GM23338 (cell line): Measurements from ENCODE around the gene ATOH8. TPM values are rescaled to one million over a fixed set of nuclear protein-coding genes. Genes with fewer than 3 reads are reported as not detected.

Source experiments
- ATAC-seq: fragments of 200-7000 bp; cut with Tn5 transposase; 3 replicates; pipeline ENCODE4 v1.9.1; 2020
- DNase-seq: peaks from one replicate; pipeline ENCODE4 v3.0.0-alpha.2; 2015; ENCODE audit warnings: low spot score
- H2AFZ ChIP-seq: fragments of 200-600 bp; sonication (generic); 2 replicates; pipeline ENCODE4 v1.8.0; 2016; ENCODE audit warnings: antibody characterized with exemption, mild to moderate bottlenecking, moderate library complexity
- H3F3A ChIP-seq: fragments of 200-600 bp; sonication (generic); replicated peaks from 2 replicates; pipeline ENCODE4 v1.8.0; 2017; ENCODE audit warnings: antibody characterized with exemption, mixed run types, low read depth
- H3K27ac ChIP-seq: fragments of 200-600 bp; sonication (generic); 2 replicates; pipeline ENCODE4 v1.6.1; 2016; ENCODE audit warnings: low read depth
- H3K27me3 ChIP-seq: fragments of 200-600 bp; sonication (generic); 2 replicates; pipeline ENCODE4 v1.8.0; 2016; ENCODE audit warnings: mild to moderate bottlenecking, mixed run types, moderate library complexity; ENCODE audit not compliant: insufficient read depth
- H3K36me3 ChIP-seq: fragments of 200-600 bp; sonication (generic); 2 replicates; pipeline ENCODE4 v1.8.0; 2016; ENCODE audit warnings: mild to moderate bottlenecking; ENCODE audit not compliant: insufficient read depth
- H3K4me1 ChIP-seq: fragments of 200-600 bp; sonication (generic); 2 replicates; pipeline ENCODE4 v1.8.0; 2016; ENCODE audit warnings: mild to moderate bottlenecking, moderate library complexity; ENCODE audit not compliant: insufficient read depth
- H3K4me2 ChIP-seq: fragments of 200-600 bp; sonication (generic); 2 replicates; pipeline ENCODE4 v1.7.1; 2017; ENCODE audit warnings: mixed run types
- H3K4me3 ChIP-seq: fragments of 200-600 bp; sonication (generic); 2 replicates; pipeline ENCODE4 v1.6.1; 2016; ENCODE audit warnings: mixed run types
- H3K79me2 ChIP-seq: fragments of 200-600 bp; sonication (generic); replicated peaks from 2 replicates; pipeline ENCODE4 v1.8.0; 2017; ENCODE audit warnings: mild to moderate bottlenecking; ENCODE audit not compliant: insufficient read depth
- H3K9me2 ChIP-seq: fragments of 200-600 bp; sonication (generic); 2 replicates; pipeline ENCODE4 v1.8.0; 2017; ENCODE audit not compliant: insufficient read depth
- H4K20me1 ChIP-seq: fragments of 200-600 bp; sonication (generic); replicated peaks from 2 replicates; pipeline ENCODE4 v1.8.0; 2017; ENCODE audit warnings: mild to moderate bottlenecking; ENCODE audit not compliant: insufficient read depth
- H3K27ac Mint-ChIP-seq: 2 replicates; pipeline ENCODE4 v1.8.0; 2020; ENCODE audit warnings: inconsistent platforms, mild to moderate bottlenecking, moderate library complexity, mixed read lengths
- H3K27me3 Mint-ChIP-seq: 3 replicates; pipeline ENCODE4 v1.8.0; 2022; ENCODE audit warnings: low read depth, mild to moderate bottlenecking, moderate library complexity, mixed read lengths, inconsistent platforms; ENCODE audit not compliant: insufficient read depth, poor library complexity
- H3K36me3 Mint-ChIP-seq: 3 replicates; pipeline ENCODE4 v1.8.0; 2021; ENCODE audit warnings: low read depth, mild to moderate bottlenecking, inconsistent platforms, moderate library complexity, mixed read lengths
- H3K4me1 Mint-ChIP-seq: 3 replicates; pipeline ENCODE4 v1.8.0; 2020; ENCODE audit warnings: mild to moderate bottlenecking, inconsistent platforms, mixed read lengths
- H3K4me3 Mint-ChIP-seq: 3 replicates; pipeline ENCODE4 v1.8.0; 2021; ENCODE audit warnings: moderate library complexity, mild to moderate bottlenecking, inconsistent platforms, mixed read lengths
- H3K9me3 Mint-ChIP-seq: 3 replicates; pipeline ENCODE4 v1.8.0; 2020; ENCODE audit warnings: moderate library complexity, mild to moderate bottlenecking, inconsistent platforms, mixed read lengths
- CTCF ChIP-seq, 2 experiments: fragments of 200-600 bp in 1 of 2; sonication (generic) in 1 of 2; conservative IDR thresholded peaks; 2 replicates each; pipeline versions ENCODE4 v1.5.1 to v1.6.1; 2016 to 2017; ENCODE audit warnings: antibody characterized with exemption in 2 of 2, low read depth in 2 of 2, mild to moderate bottlenecking in 2 of 2, moderate library complexity in 1 of 2
- ETS1 ChIP-seq: IDR thresholded peaks from 2 replicates; pipeline ENCODE4 v1.6.1; 2016; ENCODE audit warnings: antibody characterized with exemption
- EZH2 ChIP-seq: fragments of 200-600 bp; sonication (generic); IDR thresholded peaks from one replicate; pipeline ENCODE4 v1.8.0; 2017; ENCODE audit warnings: antibody characterized with exemption, mild to moderate bottlenecking, low read depth; ENCODE audit not compliant: unreplicated experiment
- JUNB ChIP-seq: IDR thresholded peaks from one replicate; pipeline ENCODE4 v1.6.1; 2016; ENCODE audit warnings: antibody characterized with exemption; ENCODE audit not compliant: unreplicated experiment
- NANOG ChIP-seq: IDR thresholded peaks from 2 replicates; pipeline ENCODE4 v1.6.1; 2016; ENCODE audit warnings: antibody characterized with exemption, borderline replicate concordance
- POLR2AphosphoS5 ChIP-seq: IDR thresholded peaks from 2 replicates; pipeline ENCODE4 v1.6.1; 2016; ENCODE audit warnings: antibody characterized with exemption, low read depth
- STAT1 ChIP-seq: IDR thresholded peaks from one replicate; pipeline ENCODE4 v1.6.1; 2016; ENCODE audit warnings: antibody characterized with exemption; ENCODE audit not compliant: unreplicated experiment
- ZNF114 ChIP-seq: fragments of 250-450 bp; sonication (Bioruptor Pico); IDR thresholded peaks from 2 replicates; pipeline ENCODE4 v1.5.0; 2020; ENCODE audit warnings: mild to moderate bottlenecking, moderate library complexity
- ZNF331 ChIP-seq: fragments of 250-450 bp; sonication (Bioruptor Pico); IDR thresholded peaks from 2 replicates; pipeline ENCODE4 v1.5.0; 2020; ENCODE audit warnings: low read depth, mild to moderate bottlenecking, moderate library complexity
- ZNF462 ChIP-seq: fragments of 250-450 bp; sonication (Bioruptor Pico); IDR thresholded peaks from 2 replicates; pipeline ENCODE4 v1.5.0; 2020; ENCODE audit warnings: mild to moderate bottlenecking, moderate library complexity
- polyA plus RNA-seq: library from polyadenylated mRNA; unstranded; fragments of >200 nt; fragmentation: Nextera tagmentation; extraction: Ambion mirVana; gene quantifications from 2 replicates; pipeline ENCODE4 v1.2.1, GENCODE V29; 2016
- total RNA-seq: library from RNA; depleted of rRNA; stranded (reverse); fragments of >200 nt; shearing (Covaris generic); gene quantifications from 2 replicates; pipeline ENCODE4 v1.2.3, GENCODE V29; 2014

Gene ATOH8
- total and polyA plus RNA-seq, 2 experiments from 2014 or later: 0.11 to 0.97 TPM

- H3K27me3 Mint-ChIP-seq: peaks cover 12% of the 10 kb centered on the region
- no peaks in the 10 kb centered on the region for H3K9me3 Mint-ChIP-seq
- no peaks in the 10 kb centered on the region for H3K4me1 ChIP-seq
- no peak overlapping the region for H3K4me3 ChIP-seq
- ATAC-seq: no peak
- DNase-seq: no peak
- TF ChIP-seq STAT1: no peak
- TF ChIP-seq POLR2AphosphoS5: no peak
- TF ChIP-seq ZNF114: no peak
- TF ChIP-seq EZH2: no peak
- TF ChIP-seq JUNB: no peak
- no peak for TF ChIP-seq CTCF (conservative IDR thresholded peaks at IDR 0.05; ENCODE audit: low read depth in 2 of 2)
- peaks cover 6% of the 10 kb centered on the region; the same call in 1 of the 2 replicates for H3K27me3 ChIP-seq
- no peak overlapping the region for H3K27ac Mint-ChIP-seq
- no peaks in the 10 kb centered on the region for H3K79me2 ChIP-seq
- no peaks in the 10 kb centered on the region for H3K36me3 ChIP-seq
- no peaks in the 10 kb centered on the region for H4K20me1 ChIP-seq
- no peak overlapping the region for H3K27ac ChIP-seq
- 0 out of 3 replicates have a peak, but pooled peaks cover 5% of the 10 kb centered on the region for H3K4me1 Mint-ChIP-seq
- no peak overlapping the region for H3K4me3 Mint-ChIP-seq
- H2AFZ ChIP-seq: peak overlapping the region; percentile 47; the same call in 1 of the 2 replicates
- no peaks in the 10 kb centered on the region for H3K9me2 ChIP-seq
- H3K36me3 Mint-ChIP-seq: no peaks in the 10 kb centered on the region
- H3F3A ChIP-seq: no peaks in the 10 kb centered on the region
- H3K4me2 ChIP-seq: no peak overlapping the region
These were observed 42.9 kb upstream of the ATOH8 start for GRCh38 chr2:85710687-85711577.

DNA sequence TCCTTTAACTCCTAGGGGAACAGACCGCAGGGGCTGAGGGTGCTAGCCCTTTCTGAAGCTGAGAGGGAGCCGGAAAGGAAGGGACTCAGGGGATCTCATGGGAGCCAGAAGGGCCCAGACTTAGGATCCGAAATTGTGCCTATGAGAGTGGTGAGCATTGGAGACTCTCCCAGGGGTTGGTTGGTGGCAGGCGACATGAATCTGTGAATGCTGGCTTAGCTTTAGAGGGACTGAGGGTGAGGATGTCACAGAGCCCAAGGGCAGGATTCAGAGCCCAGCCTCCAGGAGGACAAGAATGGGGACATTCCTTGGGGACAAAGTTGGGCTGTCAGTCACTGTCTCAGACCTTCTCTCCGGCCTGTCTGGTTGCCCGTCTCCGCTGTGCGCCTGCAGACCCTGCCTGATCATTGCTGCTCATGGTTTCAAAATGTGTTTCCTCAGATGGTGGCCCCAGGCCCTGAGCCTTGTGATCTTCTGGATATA, 42.2 kb upstream of the ATOH8 start:
- H3K4me1 ChIP-seq: no peaks in the 10 kb centered on the region
- Mint-ChIP-seq H3K27ac (no peak overlapping the region), H3K27me3 (peaks cover 16% of the 10 kb centered on the region), H3K4me3 (no peak overlapping the region), H3K4me1 (0 out of 3 replicates have a peak, but pooled peaks cover 5% of the 10 kb centered on the region), H3K9me3 (no peaks in the 10 kb centered on the region), H3K36me3 (no peaks in the 10 kb centered on the region)
- H3F3A ChIP-seq: no peaks in the 10 kb centered on the region
- H3K36me3 ChIP-seq: no peaks in the 10 kb centered on the region
- no peaks in the 10 kb centered on the region for H4K20me1 ChIP-seq
- no peak overlapping the region for H2AFZ ChIP-seq
- H3K4me3 ChIP-seq: no peak overlapping the region
- H3K9me2 ChIP-seq: no peaks in the 10 kb centered on the region
- H3K27ac ChIP-seq: no peak overlapping the region
- H3K27me3 ChIP-seq: peaks cover 6% of the 10 kb centered on the region; the same call in 1 of the 2 replicates
- H3K79me2 ChIP-seq: no peaks in the 10 kb centered on the region
- no peak for ATAC-seq
- no peak overlapping the region for H3K4me2 ChIP-seq
- DNase-seq: no peak
- TF ChIP-seq NANOG: no peak
- TF ChIP-seq POLR2AphosphoS5: no peak
- no peak for TF ChIP-seq ETS1
- no peak for TF ChIP-seq ZNF331
- TF ChIP-seq ZNF462: no peak
- TF ChIP-seq STAT1: no peak
